Small intestine (tissue), 7 donors: Measurements from ENCODE around the gene P2RY10. TPM values are rescaled to one million over a fixed set of nuclear protein-coding genes. Genes with fewer than 3 reads are reported as not detected.

Source experiments
- DNase-seq, 2 donors: peaks; one replicate each; pipeline versions ENCODE4 v3.0.0 to v3.0.0-alpha.2; 2013
- FAIRE-seq: peaks from 2 replicates; lab custom pipeline; 2012; peaks lifted over from hg19 to GRCh38; lab: Jason Lieb, UNC
- H3K27ac ChIP-seq, 3 donors: one replicate each; pipeline ENCODE4 v1.5.1; 2013; ENCODE audit warnings: low read length in 2 of 3, mild to moderate bottlenecking in 2 of 3, control low read depth in 1 of 3, inconsistent platforms in 1 of 3, low read depth in 1 of 3, moderate library complexity in 1 of 3
- H3K27me3 ChIP-seq, 3 donors: one replicate each; pipeline ENCODE4 v1.6.1; 2013; ENCODE audit warnings: low read length in 3 of 3, inconsistent platforms in 1 of 3; ENCODE audit not compliant: control insufficient read depth in 3 of 3, insufficient read depth in 3 of 3
- H3K36me3 ChIP-seq, 3 donors: one replicate each; pipeline ENCODE4 v1.6.1; 2013; ENCODE audit warnings: low read length in 3 of 3, inconsistent platforms in 1 of 3, low read depth in 1 of 3, mild to moderate bottlenecking in 1 of 3, moderate library complexity in 1 of 3; ENCODE audit not compliant: control insufficient read depth in 3 of 3, insufficient read depth in 2 of 3
- H3K4me1 ChIP-seq, 3 donors: one replicate each; pipeline ENCODE4 v1.6.1; 2013; ENCODE audit warnings: low read length in 2 of 3, inconsistent platforms in 1 of 3, low read depth in 1 of 3, mild to moderate bottlenecking in 1 of 3, moderate library complexity in 1 of 3; ENCODE audit not compliant: control insufficient read depth in 3 of 3, insufficient read depth in 2 of 3
- H3K4me3 ChIP-seq, 3 donors: one replicate each; pipeline ENCODE4 v1.5.1; 2013; ENCODE audit warnings: low read length in 3 of 3, control low read depth in 1 of 3, inconsistent platforms in 1 of 3, low read depth in 1 of 3, mild to moderate bottlenecking in 1 of 3, moderate library complexity in 1 of 3
- H3K9me3 ChIP-seq, 2 donors: one replicate each; pipeline ENCODE4 v1.6.1; 2013; ENCODE audit warnings: low read depth in 1 of 2, low read length in 1 of 2; ENCODE audit not compliant: control insufficient read depth in 2 of 2, insufficient read depth in 1 of 2
- WGBS, 3 donors: extraction: QIAGEN DNeasy Blood & Tissue Kit; methylation state at CpG; one replicate each; pipeline ENCODE4 v1.1.7; 2013; 5-methylcytosine and 5-hydroxymethylcytosine counted together
- polyA plus RNA-seq, 4 donors: library from polyadenylated mRNA; stranded (reverse) in 3 of 4; unstranded in 1 of 4; fragments of 200-250 nt in 3 of 4; fragments of 120-200 nt in 1 of 4; gene quantifications; one replicate each; pipeline versions ENCODE4 v1.2.1 to v1.2.3, GENCODE V29; 2013
- donor health status: healthy with polysubstance abuse.
- donor health status: control.
- donor health status: control.
- donor health status: Bipolar disorder and iron deficiency.
- donor health status: healthy.

P2RY10 gene
- polyA plus RNA-seq, 4 donors: 0.81 to 0.95 TPM; not detected in 2

DNA sequence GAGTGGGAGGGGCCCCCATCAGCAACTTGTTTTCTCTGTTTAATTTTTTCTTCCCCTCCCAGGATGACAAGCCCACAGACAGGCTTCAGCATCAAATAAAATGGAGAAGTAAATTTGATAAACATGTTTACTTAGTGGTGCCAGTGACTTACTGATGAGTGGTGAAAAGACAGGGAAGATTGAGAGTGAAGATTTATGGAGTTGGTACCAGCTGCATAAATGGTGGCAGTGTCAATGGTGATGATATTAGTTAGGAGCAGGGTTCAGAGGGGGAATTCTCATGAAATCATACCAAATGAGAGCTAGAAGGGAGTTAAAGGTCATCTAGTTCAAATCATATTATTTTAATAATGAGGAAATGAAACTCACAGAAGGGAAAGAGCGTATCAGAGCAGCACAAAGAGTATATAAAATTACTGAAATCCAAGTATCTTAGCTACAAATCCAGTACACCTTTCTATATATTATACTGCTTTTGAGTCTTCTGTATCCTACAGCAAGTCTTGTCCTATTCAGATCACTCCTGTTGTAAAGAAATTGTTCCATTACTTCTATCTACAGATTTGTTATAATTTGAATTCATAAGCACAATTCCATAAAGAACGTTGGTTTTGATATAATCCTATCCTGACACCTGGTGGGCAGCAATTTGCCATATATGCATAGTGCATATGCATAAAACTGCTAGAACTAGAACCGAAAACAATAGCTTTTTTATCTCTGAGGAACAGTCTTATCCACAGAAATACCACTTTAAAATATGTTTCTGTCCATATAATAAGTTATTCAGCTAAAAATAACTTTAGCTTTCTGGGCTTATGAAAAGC, 5.0 kb downstream of the P2RY10 start:
- WGBS, 3 donors: 49 to 67% (median 63%) methylated on average over 3 of the region's 3 CpGs
- H3K27ac ChIP-seq: no peak overlapping the region
- FAIRE-seq: no peak
- no peaks in the 10 kb centered on the region for H3K27me3 ChIP-seq
- no peaks in the 10 kb centered on the region for H3K36me3 ChIP-seq
- no peaks in the 10 kb centered on the region for H3K9me3 ChIP-seq
- no peak for DNase-seq
- H3K4me3 ChIP-seq: no peak overlapping the region
- no peaks in the 10 kb centered on the region for H3K4me1 ChIP-seq

GRCh38 chrX:78957049-78957767, 12.0 kb downstream of the P2RY10 start:
- 38 to 66% (median 58%) methylated on average over 2 of the region's 2 CpGs for WGBS, 3 donors
- H3K4me3 ChIP-seq: no peak overlapping the region
- peak overlapping the region in 1 of 3 donors; percentile 31 for H3K27ac ChIP-seq
- H3K4me1 ChIP-seq: no peaks in the 10 kb centered on the region
- FAIRE-seq (no peak), DNase-seq (no peak)
- no peaks in the 10 kb centered on the region for H3K27me3 ChIP-seq
- no peaks in the 10 kb centered on the region for H3K9me3 ChIP-seq
- H3K36me3 ChIP-seq: no peaks in the 10 kb centered on the region

DNA sequence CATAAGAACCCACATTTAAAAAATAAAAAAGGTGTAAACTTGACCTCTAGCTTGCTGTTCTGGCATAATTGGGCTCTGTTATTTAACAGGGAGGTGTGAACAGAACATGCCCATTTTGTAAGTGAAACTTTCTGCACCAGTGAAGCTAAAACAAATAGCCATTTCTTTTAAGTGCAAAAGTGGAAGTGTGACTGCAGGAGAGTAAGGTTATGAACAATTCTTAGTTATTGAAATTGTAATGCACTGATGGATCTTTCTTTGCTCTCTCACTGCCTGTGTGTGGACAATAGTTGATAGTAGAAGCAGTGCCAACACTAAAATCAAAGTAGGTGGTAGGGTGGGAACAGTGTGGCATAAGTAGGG, 12.6 kb downstream of the P2RY10 start:
- H3K27me3 ChIP-seq: no peaks in the 10 kb centered on the region
- no peaks in the 10 kb centered on the region for H3K4me1 ChIP-seq
- H3K4me3 ChIP-seq: no peak overlapping the region
- no peaks in the 10 kb centered on the region for H3K36me3 ChIP-seq
- H3K9me3 ChIP-seq: no peaks in the 10 kb centered on the region
- FAIRE-seq (no peak), DNase-seq (no peak)
- H3K27ac ChIP-seq: peak overlapping the region in 1 of 3 donors; percentile 20

GRCh38 chrX:78958419-78959116, 13.4 kb downstream of the P2RY10 start:
- Histone ChIP-seq H3K27ac (no peak overlapping the region), H3K4me3 (no peak overlapping the region), H3K36me3 (no peaks in the 10 kb centered on the region), H3K9me3 (no peaks in the 10 kb centered on the region), H3K4me1 (no peaks in the 10 kb centered on the region), H3K27me3 (no peaks in the 10 kb centered on the region)
- 67 to 85% (median 78%) methylated on average over 2 of the region's 2 CpGs for WGBS, 3 donors
- FAIRE-seq (no peak), DNase-seq (no peak)

DNA sequence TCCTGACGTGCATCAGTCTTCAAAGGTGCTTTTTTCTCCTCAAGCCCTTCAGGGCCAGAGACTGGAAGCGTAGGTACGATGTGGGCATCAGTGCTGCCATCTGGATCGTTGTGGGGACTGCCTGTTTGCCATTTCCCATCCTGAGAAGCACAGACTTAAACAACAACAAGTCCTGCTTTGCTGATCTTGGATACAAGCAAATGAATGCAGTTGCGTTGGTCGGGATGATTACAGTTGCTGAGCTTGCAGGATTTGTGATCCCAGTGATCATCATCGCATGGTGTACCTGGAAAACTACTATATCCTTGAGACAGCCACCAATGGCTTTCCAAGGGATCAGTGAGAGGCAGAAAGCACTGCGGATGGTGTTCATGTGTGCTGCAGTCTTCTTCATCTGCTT, 15.7 kb downstream of the P2RY10 start:
- H3K4me3 ChIP-seq: no peak overlapping the region
- H3K36me3 ChIP-seq: no peaks in the 10 kb centered on the region
- FAIRE-seq (no peak), DNase-seq (no peak)
- 71 to 94% (median 82%) methylated on average over 8 of the region's 8 CpGs for WGBS, 3 donors
- H3K27me3 ChIP-seq: no peaks in the 10 kb centered on the region
- H3K9me3 ChIP-seq: no peaks in the 10 kb centered on the region
- no peaks in the 10 kb centered on the region for H3K4me1 ChIP-seq
- H3K27ac ChIP-seq: no peak overlapping the region

DNA sequence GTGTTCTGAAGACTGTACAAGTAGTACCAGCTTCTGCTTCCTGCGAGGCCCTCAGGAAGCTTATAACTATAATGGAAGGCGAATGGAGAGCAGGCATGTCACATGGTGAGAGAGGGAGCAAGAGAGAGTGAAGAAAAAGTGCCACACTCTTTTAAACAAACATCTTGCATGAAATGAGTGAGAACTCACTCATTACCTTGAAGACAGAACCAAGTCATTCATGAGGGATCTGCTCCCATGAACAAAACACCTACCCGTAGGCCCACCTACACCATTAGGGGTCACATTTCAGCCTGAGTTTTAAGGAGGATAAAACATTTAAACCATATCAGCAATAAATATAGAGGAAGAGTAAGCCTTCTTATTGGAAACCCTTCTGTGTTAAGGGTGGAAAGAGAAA, 19.4 kb downstream of the P2RY10 start:
- Histone ChIP-seq H3K27ac (no peak overlapping the region), H3K36me3 (no peaks in the 10 kb centered on the region), H3K4me1 (no peaks in the 10 kb centered on the region), H3K27me3 (no peaks in the 10 kb centered on the region), H3K4me3 (no peak overlapping the region), H3K9me3 (no peaks in the 10 kb centered on the region)
- no peak for DNase-seq
- WGBS, 3 donors: 72 to 88% (median 87%) methylated on average over 3 of the region's 3 CpGs
- no peak for FAIRE-seq

DNA sequence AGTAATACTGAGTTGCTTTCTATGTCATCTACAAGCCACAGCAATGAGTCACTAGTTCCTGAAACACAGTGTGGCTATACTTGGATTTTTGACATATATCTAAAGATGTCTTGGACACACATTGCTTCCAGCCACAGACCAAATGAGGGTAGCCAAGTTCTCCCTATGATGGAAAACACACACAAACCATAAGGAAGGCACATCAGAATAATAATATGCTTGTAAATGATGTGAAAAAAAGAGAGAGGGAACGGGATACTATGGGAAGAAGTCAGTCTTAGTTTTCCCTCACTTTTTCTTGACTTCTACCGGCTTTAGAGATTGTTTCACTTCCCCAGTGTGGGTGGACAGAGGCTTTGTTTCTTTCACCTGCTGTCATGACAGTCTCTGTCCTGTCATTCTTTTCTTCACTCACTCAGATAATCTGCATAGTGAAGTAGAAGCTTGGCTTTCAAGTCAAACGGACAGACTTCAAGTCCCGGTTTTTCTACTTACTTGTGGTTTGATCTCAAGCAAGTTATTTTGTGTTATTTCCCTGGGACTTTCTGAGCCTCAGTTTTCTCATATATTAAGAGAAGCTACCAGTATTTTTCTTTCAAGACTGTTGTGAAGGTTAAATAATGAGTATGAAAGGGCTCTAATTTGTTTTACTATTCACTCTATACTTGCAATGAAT, 34.7 kb downstream of the P2RY10 start:
- Histone ChIP-seq H3K4me3 (no peak overlapping the region), H3K27me3 (no peaks in the 10 kb centered on the region), H3K9me3 (no peaks in the 10 kb centered on the region), H3K4me1 (no peaks in the 10 kb centered on the region), H3K27ac (no peak overlapping the region), H3K36me3 (no peaks in the 10 kb centered on the region)
- DNase-seq: no peak
- WGBS, 3 donors: 52 to 60% (median 56%) methylated on average over 4 of the region's 4 CpGs
- FAIRE-seq: no peak

GRCh38 chrX:78989349-78989748, 44.2 kb downstream of the P2RY10 start:
- 0 to 48% (median 14%) methylated on average over 1 of the region's 1 CpG for WGBS, 3 donors
- Histone ChIP-seq H3K27me3 (no peaks in the 10 kb centered on the region), H3K27ac (no peak overlapping the region), H3K9me3 (peaks cover 0 to 5% of the 10 kb centered on the region in 2 donors), H3K36me3 (no peaks in the 10 kb centered on the region), H3K4me1 (no peaks in the 10 kb centered on the region), H3K4me3 (no peak overlapping the region)
- FAIRE-seq (no peak), DNase-seq (no peak)
